Panc1 (cell line): ENCODE data around the gene FARS2. TPM values are rescaled to one million over a fixed set of nuclear protein-coding genes. Genes with fewer than 3 reads are reported as not detected.

Experiments used
- ATAC-seq: fragments of 200-7000 bp; cut with Tn5 transposase; 2 replicates; pipeline ENCODE4 v1.9.1; 2020; ENCODE audit warnings: mild to moderate bottlenecking, moderate library complexity
- BruUV-seq: library from RNA; stranded (reverse); fragments of 400-500 nt; replicated peaks from 2 replicates; lab custom pipeline; 2021; lab: Mats Ljungman, UMichigan
- CTCF ChIA-PET: fragments of 300-600 bp; sonication (Branson Sonifier 250); formaldehyde crosslinking; loops from one replicate; lab custom pipeline; 2022; ENCODE audit warnings: antibody characterized with exemption; lab: Charles Lee
- POLR2A ChIA-PET: fragments of 300-600 bp; sonication (Branson Sonifier 250); formaldehyde crosslinking; loops from one replicate; lab custom pipeline; 2022; ENCODE audit warnings: antibody characterized with exemption; lab: Charles Lee
- DNase-seq: peaks from one replicate; pipeline ENCODE4 v3.0.0-alpha.2; 2010; ENCODE audit warnings: low read depth, low spot score
- H3K27ac ChIP-seq: 2 replicates; pipeline ENCODE4 v1.5.1; 2011; ENCODE audit warnings: mild to moderate bottlenecking, low read length, inconsistent platforms
- H3K27me3 ChIP-seq: fragments of 200-500 bp; sonication (Bioruptor generic); 2 replicates; pipeline ENCODE4 v1.6.0; 2014; ENCODE audit warnings: low read length, inconsistent platforms; ENCODE audit not compliant: control insufficient read depth, insufficient read depth
- H3K36me3 ChIP-seq: fragments of 200-500 bp; sonication (Bioruptor generic); 2 replicates; pipeline ENCODE4 v1.5.1; 2014; ENCODE audit warnings: inconsistent platforms, mild to moderate bottlenecking, low read length, moderate library complexity; ENCODE audit not compliant: control insufficient read depth, insufficient read depth
- H3K4me1 ChIP-seq: 2 replicates; pipeline ENCODE4 v1.5.1; 2011; ENCODE audit warnings: inconsistent platforms, mild to moderate bottlenecking, low read length, moderate library complexity; ENCODE audit not compliant: control insufficient read depth, insufficient read depth
- H3K4me3 ChIP-seq, 2 experiments: 2 replicates each; pipeline ENCODE4 v1.5.1; 2011 to 2012; ENCODE audit warnings: low read depth in 2 of 2, low read length in 2 of 2, mild to moderate bottlenecking in 2 of 2, inconsistent platforms in 1 of 2, moderate library complexity in 1 of 2
- H3K9me3 ChIP-seq: fragments of 200-500 bp; sonication (Bioruptor generic); 2 replicates; pipeline ENCODE4 v1.5.1; 2014; ENCODE audit warnings: low read depth, mild to moderate bottlenecking, inconsistent platforms, low read length, moderate library complexity; ENCODE audit not compliant: control insufficient read depth, insufficient read depth
- CTCF ChIP-seq: fragments of 450-650 bp; IDR thresholded peaks from 2 replicates; pipeline ENCODE4 v1.5.1; 2017; ENCODE audit warnings: mild to moderate bottlenecking
- POLR2AphosphoS5 ChIP-seq: IDR thresholded peaks from 2 replicates; pipeline ENCODE4 v1.6.1; 2012; ENCODE audit warnings: mild to moderate bottlenecking, low read depth, low read length, moderate library complexity
- SIN3A ChIP-seq: IDR thresholded peaks from 2 replicates; pipeline ENCODE4 v1.6.1; 2012; ENCODE audit warnings: low read depth, mild to moderate bottlenecking, low read length, moderate library complexity, borderline replicate concordance; ENCODE audit not compliant: insufficient read depth
- TCF7L2 ChIP-seq: IDR thresholded peaks from 2 replicates; pipeline ENCODE4 v1.6.1; 2011; ENCODE audit warnings: mild to moderate bottlenecking, low read depth, low read length, inconsistent platforms
- in situ Hi-C: cut with HindIII; loops from 2 replicates; pipeline ENCODE4 v1.10.0; 2016; ENCODE audit warnings: low sequenced_read_pairs, low pct_unique_long_range_greater_than_20kb
- intact Hi-C: fragments of 100-400 bp; cut with micrococcal nuclease; formaldehyde crosslinking; loops from one replicate; pipeline ENCODE4 v1.10.0; 2022; ENCODE audit not compliant: unreplicated experiment
- total RNA-seq: library from RNA; stranded (reverse); gene quantifications from one replicate; pipeline ENCODE4 v1.2.1, GENCODE V29; 2021; ENCODE audit not compliant: unreplicated experiment
- TF ChIP-seq, protein P1 (sequence below), 2 experiments: IDR thresholded peaks; 2 replicates each; pipeline ENCODE4 v1.6.1; 2011 to 2012; ENCODE audit warnings: low read depth in 2 of 2, control low read depth in 1 of 2, low read length in 1 of 2, mild to moderate bottlenecking in 1 of 2, moderate library complexity in 1 of 2; ENCODE audit not compliant: insufficient read depth in 1 of 2

Gene FARS2
- total RNA-seq, 1 experiment from 2014 or later, result 12.8 TPM

- ATAC-seq, result no peak
- in situ Hi-C loops, result no loop called here
- DNase-seq, result no peak
- intact Hi-C loops, result no loop called here
- TF ChIP-seq SIN3A (no peak), POLR2AphosphoS5 (no peak), TCF7L2 (no peak), CTCF (no peak)
- TF ChIP-seq, protein P1, sequence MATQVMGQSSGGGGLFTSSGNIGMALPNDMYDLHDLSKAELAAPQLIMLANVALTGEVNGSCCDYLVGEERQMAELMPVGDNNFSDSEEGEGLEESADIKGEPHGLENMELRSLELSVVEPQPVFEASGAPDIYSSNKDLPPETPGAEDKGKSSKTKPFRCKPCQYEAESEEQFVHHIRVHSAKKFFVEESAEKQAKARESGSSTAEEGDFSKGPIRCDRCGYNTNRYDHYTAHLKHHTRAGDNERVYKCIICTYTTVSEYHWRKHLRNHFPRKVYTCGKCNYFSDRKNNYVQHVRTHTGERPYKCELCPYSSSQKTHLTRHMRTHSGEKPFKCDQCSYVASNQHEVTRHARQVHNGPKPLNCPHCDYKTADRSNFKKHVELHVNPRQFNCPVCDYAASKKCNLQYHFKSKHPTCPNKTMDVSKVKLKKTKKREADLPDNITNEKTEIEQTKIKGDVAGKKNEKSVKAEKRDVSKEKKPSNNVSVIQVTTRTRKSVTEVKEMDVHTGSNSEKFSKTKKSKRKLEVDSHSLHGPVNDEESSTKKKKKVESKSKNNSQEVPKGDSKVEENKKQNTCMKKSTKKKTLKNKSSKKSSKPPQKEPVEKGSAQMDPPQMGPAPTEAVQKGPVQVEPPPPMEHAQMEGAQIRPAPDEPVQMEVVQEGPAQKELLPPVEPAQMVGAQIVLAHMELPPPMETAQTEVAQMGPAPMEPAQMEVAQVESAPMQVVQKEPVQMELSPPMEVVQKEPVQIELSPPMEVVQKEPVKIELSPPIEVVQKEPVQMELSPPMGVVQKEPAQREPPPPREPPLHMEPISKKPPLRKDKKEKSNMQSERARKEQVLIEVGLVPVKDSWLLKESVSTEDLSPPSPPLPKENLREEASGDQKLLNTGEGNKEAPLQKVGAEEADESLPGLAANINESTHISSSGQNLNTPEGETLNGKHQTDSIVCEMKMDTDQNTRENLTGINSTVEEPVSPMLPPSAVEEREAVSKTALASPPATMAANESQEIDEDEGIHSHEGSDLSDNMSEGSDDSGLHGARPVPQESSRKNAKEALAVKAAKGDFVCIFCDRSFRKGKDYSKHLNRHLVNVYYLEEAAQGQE (IDR thresholded peaks at IDR 0.05; ENCODE audit: insufficient read depth in 1 of 2, low read depth in 2 of 2, low read length in 1 of 2), result no peak
- ChIA-PET CTCF (no interaction called here), POLR2A (no interaction called here)
- H3K9me3 ChIP-seq, result no peaks in the 10 kb centered on the region
- no peaks in the 10 kb centered on the region for H3K36me3 ChIP-seq
- no peaks in the 10 kb centered on the region for H3K27me3 ChIP-seq
- no peak overlapping the region for H3K27ac ChIP-seq
- BruUV-seq, result no TSS peak
- no peak overlapping the region for H3K4me3 ChIP-seq
- no peaks in the 10 kb centered on the region for H3K4me1 ChIP-seq
Measured at GRCh38 chr6:5285526-5285925, 24.2 kb downstream of the FARS2 start.

DNA sequence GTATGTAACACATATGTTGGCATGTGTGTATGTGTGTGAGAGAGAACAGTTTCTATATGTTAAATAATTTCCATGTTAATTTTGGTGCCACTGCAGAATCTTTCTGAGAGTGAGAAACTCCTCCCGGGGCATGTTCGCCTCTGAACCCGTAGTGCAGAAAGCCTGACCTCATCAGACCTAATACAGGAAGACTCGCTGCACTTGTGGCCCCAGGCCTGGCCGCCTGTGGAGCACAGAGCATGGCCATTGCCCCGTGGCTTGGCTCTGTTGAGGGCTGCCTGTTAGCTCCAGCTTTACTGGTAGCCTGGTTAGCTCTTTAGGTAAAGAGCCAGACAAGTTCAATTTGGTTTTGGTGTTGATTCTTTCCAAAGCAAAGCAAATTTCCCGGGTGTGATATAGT lies 25.5 kb downstream of the FARS2 start:
- H3K27ac ChIP-seq, result no peak overlapping the region
- H3K27me3 ChIP-seq, result no peaks in the 10 kb centered on the region
- in situ Hi-C loops (no loop called here), intact Hi-C loops (no loop called here)
- TF ChIP-seq TCF7L2, result no peak
- TF ChIP-seq, protein P1 (IDR thresholded peaks at IDR 0.05; ENCODE audit: insufficient read depth in 1 of 2, low read depth in 2 of 2, low read length in 1 of 2), result no peak
- TF ChIP-seq POLR2AphosphoS5, result no peak
- TF ChIP-seq SIN3A, result no peak
- TF ChIP-seq CTCF, result no peak
- DNase-seq, result no peak
- POLR2A ChIA-PET, result no interaction called here
- H3K36me3 ChIP-seq, result no peaks in the 10 kb centered on the region
- H3K9me3 ChIP-seq, result no peaks in the 10 kb centered on the region
- H3K4me1 ChIP-seq, result no peaks in the 10 kb centered on the region
- BruUV-seq, result no TSS peak
- no peak for ATAC-seq
- CTCF ChIA-PET, result no interaction called here
- H3K4me3 ChIP-seq, result no peak overlapping the region
